HCT116 (cell line): Measurements from ENCODE around the gene RTTN. TPM values are rescaled to one million over a fixed set of nuclear protein-coding genes. Genes with fewer than 3 reads are reported as not detected.

Source experiments
- ATAC-seq: fragments of 200-7000 bp; cut with Tn5 transposase; 2 replicates; pipeline ENCODE4 v1.9.1; 2020; ENCODE audit warnings: mild to moderate bottlenecking, moderate library complexity
- BruUV-seq: library from RNA; stranded (reverse); fragments of 400-500 nt; replicated peaks from 2 replicates; lab custom pipeline; 2021; lab: Mats Ljungman, UMichigan
- CTCF ChIA-PET: fragments of 300-600 bp; sonication (Branson Sonifier 250); formaldehyde crosslinking; loops from one replicate; lab custom pipeline; 2021; ENCODE audit warnings: antibody characterized with exemption; lab: Charles Lee
- POLR2A ChIA-PET: fragments of 300-600, 350-600 bp; sonication (Branson Sonifier 250); formaldehyde crosslinking; loops from one replicate; lab custom pipeline; 2021; ENCODE audit warnings: antibody characterized with exemption; lab: Charles Lee
- RAD21 ChIA-PET, 2 experiments: fragments of 300-600 bp; sonication (Branson Sonifier 250); formaldehyde crosslinking; loops; one replicate each; lab custom pipeline; 2023; ENCODE audit warnings: low total read pairs in 2 of 2; ENCODE audit not compliant: uncharacterized antibody in 2 of 2, unreplicated experiment in 2 of 2, low non-redundant PET in 1 of 2; lab: Charles Lee
- DNase-seq: peaks from one replicate; pipeline ENCODE4 v3.0.0-alpha.2; 2010; ENCODE audit warnings: low read depth, low spot score
- H2AFZ ChIP-seq: fragments of 200-600 bp; shearing (Covaris generic), sonication (generic); 2 replicates; pipeline ENCODE4 v1.6.1; 2017; ENCODE audit warnings: low read depth, mixed run types, mixed read lengths, antibody characterized with exemption, low read length; ENCODE audit not compliant: poor library complexity, severe bottlenecking
- H3K27ac ChIP-seq: 2 replicates; pipeline ENCODE4 v1.5.1; 2012; ENCODE audit warnings: low read depth, low read length
- H3K27me3 ChIP-seq: fragments of 200-600 bp; sonication (generic); 2 replicates; pipeline ENCODE4 v1.6.1; 2016; ENCODE audit warnings: mixed run types, low read length, mixed read lengths; ENCODE audit not compliant: insufficient read depth
- H3K36me3 ChIP-seq, 2 experiments: fragments of 200-500 bp in 1 of 2; fragments of 200-600 bp in 1 of 2; sonication (Bioruptor generic) in 1 of 2; sonication (generic) in 1 of 2; 2 replicates each; pipeline versions ENCODE4 v1.5.1 to v1.6.1; 2014 to 2016; ENCODE audit warnings: low read length in 2 of 2, inconsistent platforms in 1 of 2, mixed read lengths in 1 of 2, mixed run types in 1 of 2; ENCODE audit not compliant: insufficient read depth in 2 of 2, control insufficient read depth in 1 of 2
- H3K4me1 ChIP-seq, 2 experiments: fragments of 200-600 bp in 1 of 2; sonication (generic) in 1 of 2; 2 replicates each; pipeline versions ENCODE4 v1.5.1 to v1.6.1; 2012 to 2017; ENCODE audit warnings: low read length in 2 of 2, inconsistent platforms in 1 of 2, mild to moderate bottlenecking in 1 of 2, mixed read lengths in 1 of 2, mixed run types in 1 of 2, moderate library complexity in 1 of 2; ENCODE audit not compliant: insufficient read depth in 2 of 2, control insufficient read depth in 1 of 2
- H3K4me2 ChIP-seq: fragments of 200-600 bp; sonication (generic); 2 replicates; pipeline ENCODE4 v1.6.1; 2017; ENCODE audit warnings: mixed run types, low read length, mixed read lengths
- H3K4me3 ChIP-seq, 2 experiments: fragments of 200-600 bp in 1 of 2; sonication (generic) in 1 of 2; replicated peaks in 1 of 2; 2 replicates each; pipeline ENCODE4 v1.5.1; 2011 to 2016; ENCODE audit warnings: low read length in 2 of 2, control low read depth in 1 of 2, low read depth in 1 of 2, mild to moderate bottlenecking in 1 of 2, mixed read lengths in 1 of 2, mixed run types in 1 of 2
- H3K79me2 ChIP-seq: fragments of 200-600 bp; sonication (generic); 2 replicates; pipeline ENCODE4 v1.6.1; 2017; ENCODE audit warnings: mild to moderate bottlenecking, mixed run types, low read length, moderate library complexity, mixed read lengths; ENCODE audit not compliant: insufficient read depth
- H3K9ac ChIP-seq: fragments of 200-600 bp; sonication (generic); 2 replicates; pipeline ENCODE4 v1.6.1; 2016; ENCODE audit warnings: low read length, mixed read lengths
- H3K9me2 ChIP-seq: fragments of 200-600 bp; sonication (generic), shearing (Covaris generic); 2 replicates; pipeline ENCODE4 v1.6.1; 2017; ENCODE audit warnings: mixed run types, mild to moderate bottlenecking, moderate library complexity; ENCODE audit not compliant: insufficient read depth
- H3K9me3 ChIP-seq, 2 experiments: fragments of 200-500 bp in 1 of 2; fragments of 200-600 bp in 1 of 2; sonication (Bioruptor generic) in 1 of 2; sonication (generic) in 1 of 2; 2 replicates each; pipeline ENCODE4 v1.6.1; 2014 to 2017; ENCODE audit warnings: low read length in 2 of 2, mixed read lengths in 2 of 2, inconsistent platforms in 1 of 2, low read depth in 1 of 2, mild to moderate bottlenecking in 1 of 2, mixed run types in 1 of 2, moderate library complexity in 1 of 2; ENCODE audit not compliant: control insufficient read depth in 1 of 2, insufficient read depth in 1 of 2
- H4K20me1 ChIP-seq: fragments of 200-600 bp; sonication (generic), shearing (Covaris generic); 2 replicates; pipeline ENCODE4 v1.6.1; 2017; ENCODE audit warnings: mixed run types, mild to moderate bottlenecking, moderate library complexity; ENCODE audit not compliant: insufficient read depth
- EZH2phosphoT487 ChIP-seq: fragments of 200-600 bp; IDR thresholded peaks from 2 replicates; pipeline ENCODE4 v1.6.1; 2018; ENCODE audit warnings: antibody characterized with exemption, borderline replicate concordance
- FOSL1 ChIP-seq: IDR thresholded peaks from 2 replicates; pipeline ENCODE4 v1.6.1; 2012; ENCODE audit warnings: low read depth
- JUND ChIP-seq: IDR thresholded peaks from 2 replicates; pipeline ENCODE4 v1.6.1; 2012
- RAD21 ChIP-seq: IDR thresholded peaks from 2 replicates; pipeline ENCODE4 v1.6.1; 2012; ENCODE audit warnings: low read depth, mild to moderate bottlenecking
- TCF7L2 ChIP-seq: IDR thresholded peaks from 2 replicates; pipeline ENCODE4 v1.7.0; 2011; ENCODE audit warnings: borderline replicate concordance, inconsistent platforms; ENCODE audit not compliant: insufficient read depth, insufficient read length; ENCODE audit errors: extremely low read depth
- intact Hi-C: fragments of 100-400 bp; cut with micrococcal nuclease; formaldehyde crosslinking; loops from 2 replicates; pipeline ENCODE4 v1.10.0; 2022
- total RNA-seq: library from RNA; stranded (reverse); gene quantifications from one replicate; pipeline ENCODE4 v1.2.1, GENCODE V29; 2021; ENCODE audit not compliant: unreplicated experiment
- TF ChIP-seq, protein P1 (sequence below): IDR thresholded peaks from 2 replicates; pipeline ENCODE4 v1.6.1; 2012

Gene RTTN
- total RNA-seq, 1 experiment from 2014 or later: 41.2 TPM

GRCh38 chr18:69974365-69974764 lies 231.1 kb downstream of the RTTN start:
- TF ChIP-seq, protein P1, sequence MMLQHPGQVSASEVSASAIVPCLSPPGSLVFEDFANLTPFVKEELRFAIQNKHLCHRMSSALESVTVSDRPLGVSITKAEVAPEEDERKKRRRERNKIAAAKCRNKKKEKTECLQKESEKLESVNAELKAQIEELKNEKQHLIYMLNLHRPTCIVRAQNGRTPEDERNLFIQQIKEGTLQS: no peak
- intact Hi-C loops: no loop called here
- Histone ChIP-seq H3K4me1 (no peaks in the 10 kb centered on the region), H2AFZ (no peak overlapping the region), H3K4me2 (no peak overlapping the region), H3K4me3 (no peak overlapping the region), H3K27ac (no peak overlapping the region), H4K20me1 (no peaks in the 10 kb centered on the region), H3K79me2 (no peaks in the 10 kb centered on the region), H3K9me3 (no peaks in the 10 kb centered on the region), H3K9me2 (no peaks in the 10 kb centered on the region), H3K27me3 (no peaks in the 10 kb centered on the region), H3K36me3 (no peaks in the 10 kb centered on the region), H3K9ac (no peak overlapping the region)
- ChIA-PET RAD21 (no interaction called here), POLR2A (no interaction called here), CTCF (no interaction called here)
- no peak for ATAC-seq
- no peak for DNase-seq
- BruUV-seq: no TSS peak

DNA sequence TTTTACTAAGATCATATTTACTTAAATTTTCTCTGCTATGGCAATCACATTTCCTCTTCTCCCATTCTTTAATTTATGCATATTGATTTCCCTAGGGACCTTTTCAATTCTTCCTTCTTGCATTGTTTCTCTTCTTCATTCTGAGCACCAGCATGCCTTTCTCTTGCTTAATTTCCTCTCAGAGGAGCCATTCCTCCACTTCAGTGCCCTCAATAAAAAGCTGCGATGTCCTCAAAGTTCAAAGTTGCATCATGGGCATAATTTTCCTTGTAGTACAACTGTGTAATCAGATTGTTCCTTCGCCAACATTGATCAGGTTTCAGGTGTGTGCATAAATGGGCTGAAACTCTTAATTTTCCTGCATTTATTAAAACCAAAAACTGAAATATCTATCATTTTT lies 236.0 kb downstream of the RTTN start:
- Histone ChIP-seq H3K27me3 (no peaks in the 10 kb centered on the region), H4K20me1 (no peaks in the 10 kb centered on the region; the same call in 1 of the 2 replicates), H3K79me2 (no peaks in the 10 kb centered on the region), H3K27ac (no peak overlapping the region), H3K36me3 (no peaks in the 10 kb centered on the region), H3K4me3 (no peak overlapping the region), H2AFZ (no peak overlapping the region), H3K9me3 (no peaks in the 10 kb centered on the region), H3K9me2 (no peaks in the 10 kb centered on the region), H3K4me1 (no peaks in the 10 kb centered on the region), H3K9ac (no peak overlapping the region), H3K4me2 (no peak overlapping the region)
- intact Hi-C loops: no loop called here
- ChIA-PET CTCF (no interaction called here), POLR2A (no interaction called here), RAD21 (no interaction called here)
- no peak for ATAC-seq
- TF ChIP-seq JUND (no peak), RAD21 (no peak), FOSL1 (no peak), EZH2phosphoT487 (no peak), TCF7L2 (no peak)
- no TSS peak for BruUV-seq
- DNase-seq: no peak
